ENCODE measurements around the gene PRKCH.

PRKCH gene

DNA sequence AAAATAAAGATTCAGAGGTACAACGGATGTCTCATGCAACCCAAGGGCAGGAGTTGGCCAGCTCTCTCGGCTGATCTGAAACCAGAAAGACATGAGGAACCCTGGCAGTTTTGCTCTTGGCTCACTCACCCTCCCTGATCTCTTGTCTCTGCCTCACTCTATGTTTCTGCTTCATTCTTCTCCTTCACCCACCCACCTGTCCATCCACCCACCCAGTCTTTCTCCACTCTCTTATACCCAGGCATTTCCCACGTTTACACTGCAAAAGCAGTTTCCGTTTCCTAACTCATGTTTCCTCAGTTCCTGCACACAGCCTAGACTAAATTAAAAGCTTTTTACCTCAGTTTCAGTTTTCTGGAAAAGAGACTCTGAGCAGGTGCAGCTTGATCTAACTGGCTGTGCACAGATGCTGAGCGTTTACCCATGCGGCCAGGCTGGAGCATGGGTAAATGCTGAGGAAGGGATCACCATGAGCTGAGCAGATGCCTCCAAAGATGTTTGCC, 157.6 kb downstream of the PRKCH start:
- DNase-seq, result peak; percentile 34

DNA sequence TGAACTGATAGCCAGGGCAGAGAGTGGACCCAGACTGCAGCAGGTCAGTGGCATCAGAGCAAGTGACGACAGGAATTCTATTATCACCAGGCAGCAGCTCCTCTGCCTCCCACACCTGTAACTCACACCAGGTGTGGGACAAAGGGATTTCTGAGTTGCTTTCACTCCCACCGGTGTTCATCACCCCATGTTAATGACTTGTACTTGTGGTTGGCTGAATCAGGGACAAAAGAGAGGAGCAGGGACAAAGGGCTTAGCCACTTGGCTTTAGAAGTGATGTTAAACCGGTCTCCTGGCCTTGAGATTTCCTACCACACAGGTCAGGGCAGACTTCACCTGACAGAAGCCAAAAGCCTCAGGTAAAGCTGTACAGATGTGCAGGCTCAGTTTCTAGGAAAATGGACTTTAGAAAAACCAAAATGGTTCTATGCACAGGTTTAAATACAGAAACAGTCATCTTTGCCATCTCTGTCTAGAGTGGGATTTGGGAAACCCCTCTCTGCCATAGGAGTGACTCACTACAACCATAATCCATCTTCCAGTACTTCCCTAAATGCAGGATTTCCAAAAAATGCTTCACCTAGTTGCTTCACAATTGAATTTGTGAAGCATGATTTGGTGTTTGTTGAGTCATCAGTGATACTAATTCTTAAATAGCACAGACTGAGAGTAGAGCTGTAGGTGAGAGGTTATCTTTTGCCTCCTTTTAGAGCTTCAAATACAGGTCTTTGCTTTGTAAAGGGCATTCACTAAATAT, 158.5 kb downstream of the PRKCH start:
- no peak for DNase-seq

DNA sequence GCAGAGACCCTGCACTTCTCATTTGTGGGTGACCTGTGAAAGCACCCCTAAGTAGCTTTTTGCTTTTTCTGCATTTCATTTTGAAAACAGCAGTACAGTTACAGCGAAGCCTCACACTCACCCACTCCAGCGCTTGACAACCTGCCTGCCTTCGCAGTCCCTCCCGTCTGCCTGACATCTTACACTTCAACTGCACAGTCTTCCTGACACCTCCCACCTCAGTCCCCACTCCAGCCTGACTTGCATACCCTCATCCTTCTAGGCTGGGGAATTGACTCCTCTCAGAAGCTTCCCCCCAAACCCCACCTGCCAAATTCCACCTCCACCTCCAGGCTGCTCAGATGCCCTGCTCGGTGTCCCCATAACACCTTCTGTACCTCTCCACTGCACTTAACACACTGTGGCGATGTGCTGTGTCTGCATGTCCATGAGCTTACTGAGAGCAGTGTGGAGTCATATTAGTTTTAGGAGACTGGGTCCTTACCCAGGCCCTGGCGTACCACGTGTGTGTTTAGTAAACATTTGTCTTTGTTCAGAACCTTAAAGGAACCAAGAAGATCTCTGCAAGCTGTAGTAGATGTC, 159.4 kb downstream of the PRKCH start:
- DNase-seq, result no peak

DNA sequence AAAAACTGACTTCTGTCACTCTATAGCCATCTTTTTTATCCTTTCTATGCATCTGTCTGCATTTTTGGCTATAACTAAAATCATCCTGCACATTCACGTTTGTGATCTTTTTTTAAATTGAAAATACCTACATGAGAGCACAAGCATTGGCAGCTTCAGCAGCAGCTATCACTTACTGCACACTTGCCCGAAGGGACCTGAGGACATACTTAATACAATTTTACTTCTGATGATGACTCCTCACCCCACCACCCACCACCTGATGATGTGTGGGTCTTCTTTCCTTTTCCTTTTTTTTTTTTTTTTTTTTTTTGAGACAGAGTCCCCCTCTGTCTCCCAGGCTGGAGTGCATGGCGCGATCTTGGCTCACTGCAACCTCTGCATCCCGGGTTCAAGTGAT, 160.3 kb downstream of the PRKCH start:
- DNase-seq, result no peak

DNA sequence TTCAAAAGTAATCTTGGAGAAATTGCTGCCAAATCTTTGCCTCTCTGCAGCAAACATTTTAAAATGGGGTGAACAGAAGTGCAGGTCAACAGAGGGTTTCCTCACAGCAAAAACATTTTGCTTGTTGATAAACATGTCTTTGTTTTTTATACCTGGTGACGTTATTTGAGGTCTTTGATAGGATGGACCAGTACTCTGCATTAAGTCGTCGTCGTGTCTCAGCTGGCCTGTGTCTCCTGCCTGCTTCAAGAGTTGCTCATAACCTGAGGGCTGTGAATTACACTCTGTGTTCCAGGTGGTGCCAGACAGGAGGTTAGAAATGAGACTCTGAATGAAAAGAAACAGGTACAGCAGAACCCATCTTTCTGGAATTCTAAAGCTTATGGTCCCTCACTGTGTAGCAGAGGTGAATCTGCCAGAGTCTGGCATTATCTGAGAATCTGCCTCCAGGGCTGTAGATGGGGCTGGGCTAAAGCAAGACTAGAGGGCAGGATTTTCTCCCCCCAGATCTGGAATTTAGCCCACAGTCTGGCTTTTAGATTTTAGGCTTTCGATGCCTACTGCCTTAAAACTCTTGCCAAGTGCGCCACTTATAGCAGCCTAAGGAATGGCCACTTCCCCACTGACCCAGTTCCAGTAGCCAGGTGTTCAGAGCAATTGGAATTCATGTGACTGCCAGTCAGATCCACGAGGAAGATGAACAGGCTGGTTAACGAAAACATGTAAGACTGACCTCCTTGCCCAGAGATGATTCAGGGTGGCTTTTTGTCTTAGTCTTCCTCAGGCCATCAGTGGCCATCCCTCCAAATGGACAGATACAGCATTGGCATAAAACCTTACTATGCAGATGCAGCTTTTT, 161.2 kb downstream of the PRKCH start:
- DNase-seq, result no peak

DNA sequence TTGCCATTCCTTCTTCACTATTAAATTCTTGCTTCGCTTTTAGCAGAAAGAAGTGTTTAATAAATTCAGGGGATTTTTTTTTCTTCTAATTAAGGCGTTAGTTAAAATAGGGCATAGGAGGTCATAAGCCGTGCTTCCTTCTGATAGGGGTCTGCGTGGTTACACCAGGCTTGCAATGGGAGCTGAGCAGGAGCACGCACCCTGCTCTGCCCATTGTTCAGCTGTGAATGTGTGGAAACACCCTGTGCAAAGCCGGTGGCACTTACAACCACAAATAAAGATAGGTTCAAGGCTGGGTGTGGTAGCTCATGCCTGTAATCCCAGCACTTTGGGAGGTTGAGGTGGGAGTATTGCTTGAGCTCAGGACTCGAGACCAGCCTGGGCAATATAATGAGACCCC, 162.1 kb downstream of the PRKCH start:
- DNase-seq, result no peak

DNA sequence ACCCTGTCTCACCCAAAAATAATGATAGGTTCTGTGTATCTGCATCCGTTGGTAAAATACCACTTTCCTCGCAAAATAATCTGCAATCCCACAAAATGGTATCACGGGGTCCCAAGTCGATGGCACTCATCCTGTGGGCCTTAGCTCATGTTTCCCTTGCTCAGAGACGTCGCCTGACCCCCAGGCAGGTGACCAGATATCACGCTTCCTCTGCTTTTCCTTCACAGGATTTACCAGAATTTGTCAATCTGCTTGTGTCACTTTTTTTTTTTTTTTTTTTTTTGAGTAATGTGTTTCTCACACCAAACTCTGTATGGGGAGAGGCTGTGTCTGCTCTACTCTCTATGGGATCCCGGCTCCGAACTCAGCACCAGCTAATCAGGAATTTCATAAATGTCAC, 162.7 kb downstream of the PRKCH start:
- no peak for DNase-seq

DNA sequence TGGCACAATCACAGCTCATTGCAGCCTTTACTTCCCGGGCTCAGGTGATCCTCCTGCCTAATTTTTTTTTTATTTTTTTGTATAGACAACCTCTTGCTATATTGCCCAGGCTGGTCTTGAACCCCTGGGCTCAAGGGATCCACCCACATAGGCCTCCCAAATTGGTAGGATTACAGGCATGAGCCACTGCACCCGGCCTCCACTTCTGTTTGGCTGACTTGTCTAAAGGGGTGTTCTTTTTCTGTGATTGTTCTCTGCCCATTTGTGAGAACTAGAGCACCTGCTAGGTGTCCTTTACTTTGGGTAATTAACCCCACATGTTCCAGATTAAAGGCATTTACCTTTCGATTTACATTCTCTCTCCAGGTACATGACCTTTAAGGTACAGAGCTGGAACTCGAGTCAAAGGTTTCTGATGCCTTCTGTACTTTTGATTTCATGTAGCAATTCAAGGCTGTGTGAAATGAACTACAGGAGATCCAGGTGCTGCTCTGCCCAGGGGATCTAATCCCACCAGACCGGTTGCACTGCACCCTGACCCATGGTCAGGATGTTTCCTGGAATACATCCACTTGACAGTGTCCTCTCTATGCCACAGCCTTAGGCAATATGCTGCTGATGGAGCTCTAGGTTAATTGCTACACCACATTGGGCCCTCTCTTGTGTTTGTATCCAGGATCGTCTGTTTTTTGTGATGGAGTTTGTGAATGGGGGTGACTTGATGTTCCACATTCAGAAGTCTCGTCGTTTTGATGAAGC, 163.6 kb downstream of the PRKCH start:
- DNase-seq, result no peak

DNA sequence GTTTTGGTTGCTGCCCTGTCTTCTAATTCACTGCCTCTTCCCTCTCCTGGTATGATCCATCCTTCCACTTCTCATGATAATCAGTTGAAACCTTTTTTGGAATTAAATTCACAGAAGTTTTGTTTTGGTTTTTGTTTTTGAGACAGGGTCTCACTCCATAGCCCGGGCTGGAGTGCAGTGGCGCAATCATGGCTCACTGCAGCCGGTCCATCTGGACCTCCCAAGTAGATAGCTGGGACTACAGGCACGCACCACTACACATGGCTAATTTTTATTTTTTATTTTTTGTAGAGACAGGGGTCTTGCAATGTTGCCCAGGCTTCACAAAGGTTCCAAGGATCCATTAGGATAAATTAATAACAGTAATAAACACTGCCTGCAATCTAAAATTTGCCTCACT, 164.3 kb downstream of the PRKCH start:
- no peak for DNase-seq

DNA sequence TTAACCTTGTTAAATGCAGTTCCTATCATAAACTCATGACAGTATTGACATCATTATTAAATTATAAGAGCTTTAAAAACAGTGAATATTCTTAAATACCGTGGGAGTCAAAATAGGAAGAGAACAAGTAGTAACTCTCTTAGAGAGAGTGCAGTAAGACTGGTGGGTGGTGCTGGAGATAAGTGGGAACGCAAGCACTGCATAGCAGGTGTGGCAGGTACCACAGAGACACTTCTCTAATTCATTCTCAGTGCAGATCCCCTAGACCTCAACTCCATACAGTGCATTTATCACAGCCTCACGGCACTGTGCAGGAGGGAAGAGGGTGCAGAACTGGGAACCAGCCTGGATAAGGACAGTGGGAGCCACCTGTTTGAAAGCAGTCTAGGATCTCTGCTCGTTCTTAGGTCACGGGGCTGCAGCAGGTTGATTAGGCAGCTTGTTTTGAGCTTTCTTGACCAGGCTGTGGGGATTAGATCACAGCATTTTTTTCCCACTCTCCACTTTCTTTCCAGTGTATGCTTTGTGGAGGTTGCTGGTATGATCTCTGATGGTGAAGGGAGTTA, 165.6 kb downstream of the PRKCH start:
- no peak for DNase-seq

DNA sequence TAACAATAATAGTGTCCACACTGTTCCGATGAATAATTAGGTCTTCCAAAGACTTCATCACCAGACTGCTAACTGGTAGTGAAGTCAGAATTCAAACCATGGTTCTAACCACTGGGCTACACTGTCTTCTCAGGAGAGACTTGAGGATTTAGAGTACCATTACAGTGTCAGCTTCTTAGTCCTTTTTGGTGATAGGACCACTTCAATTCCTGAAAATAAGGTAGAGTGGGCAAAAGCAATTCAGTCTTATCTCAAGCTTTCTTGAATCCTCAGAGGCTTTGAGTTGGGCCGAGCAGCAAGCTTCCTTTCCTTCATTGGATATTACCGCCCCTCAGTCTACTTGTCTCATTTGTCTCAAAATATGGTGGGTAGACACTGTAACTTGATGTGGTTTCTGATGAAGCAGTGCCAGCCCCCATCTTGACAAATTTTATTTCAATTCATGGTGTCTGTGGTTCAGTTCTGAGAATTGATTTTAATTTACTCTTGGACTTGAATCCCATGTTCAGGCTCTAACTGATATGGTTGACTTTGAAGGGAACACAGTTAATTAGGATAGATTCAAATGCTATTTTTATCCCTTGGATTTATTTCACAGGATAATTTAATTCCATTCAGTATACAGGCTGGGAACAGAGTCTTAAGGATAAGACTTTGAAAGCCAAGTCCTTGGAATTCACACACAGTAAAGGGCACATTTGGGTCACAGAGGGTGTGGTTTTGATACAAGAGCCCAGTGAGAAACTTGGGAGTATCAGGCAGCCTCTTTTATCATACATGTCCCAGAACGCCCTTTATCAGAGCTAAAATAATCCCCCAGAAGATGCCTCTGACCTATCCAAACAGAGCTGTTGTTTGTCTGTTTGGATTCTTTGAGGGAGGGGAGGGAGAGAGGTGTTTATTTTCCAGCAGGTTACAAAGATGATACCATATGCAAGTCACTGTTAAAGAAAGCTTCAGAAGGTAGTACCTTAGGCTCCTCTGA, 167.3 kb downstream of the PRKCH start:
- DNase-seq, result no peak

DNA sequence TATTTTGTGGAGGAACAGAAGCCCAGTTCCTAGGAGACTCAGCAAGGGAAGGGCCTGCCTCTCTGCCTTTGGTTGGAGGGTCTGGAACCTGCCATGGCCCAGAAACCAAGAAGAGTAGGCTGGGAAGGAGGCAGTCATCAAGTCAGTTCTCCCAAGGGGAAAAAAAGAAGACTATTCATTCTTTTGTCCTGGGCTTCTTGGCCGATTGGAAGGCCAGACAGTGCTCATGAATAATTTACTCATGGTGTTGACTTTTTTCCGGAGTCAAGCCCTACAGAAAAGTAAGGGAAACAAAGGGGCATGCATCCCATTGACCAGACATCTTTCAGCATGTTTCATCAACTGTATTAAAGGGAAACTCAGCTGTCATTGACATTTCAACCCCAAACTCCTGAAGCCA, 168.1 kb downstream of the PRKCH start:
- DNase-seq, result no peak

DNA sequence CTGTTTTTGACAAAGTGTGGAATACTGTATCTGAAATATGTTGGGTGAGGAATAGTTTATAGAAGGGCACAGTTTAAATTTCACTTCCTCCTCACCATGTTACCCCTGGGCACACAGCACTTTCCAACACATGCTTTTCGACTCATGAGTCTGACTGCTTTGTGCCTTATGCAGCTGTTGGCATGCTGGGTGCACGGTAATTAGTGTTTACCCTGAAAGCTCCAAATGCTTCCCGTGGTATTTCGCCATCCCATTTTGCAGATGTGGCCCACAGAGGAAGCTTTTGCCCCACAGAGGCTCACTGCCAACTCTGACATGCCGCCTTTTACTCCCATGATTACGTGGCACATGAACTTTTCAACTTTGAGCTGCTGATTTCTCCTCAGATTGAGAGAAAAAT, 168.6 kb downstream of the PRKCH start:
- DNase-seq, result no peak

DNA sequence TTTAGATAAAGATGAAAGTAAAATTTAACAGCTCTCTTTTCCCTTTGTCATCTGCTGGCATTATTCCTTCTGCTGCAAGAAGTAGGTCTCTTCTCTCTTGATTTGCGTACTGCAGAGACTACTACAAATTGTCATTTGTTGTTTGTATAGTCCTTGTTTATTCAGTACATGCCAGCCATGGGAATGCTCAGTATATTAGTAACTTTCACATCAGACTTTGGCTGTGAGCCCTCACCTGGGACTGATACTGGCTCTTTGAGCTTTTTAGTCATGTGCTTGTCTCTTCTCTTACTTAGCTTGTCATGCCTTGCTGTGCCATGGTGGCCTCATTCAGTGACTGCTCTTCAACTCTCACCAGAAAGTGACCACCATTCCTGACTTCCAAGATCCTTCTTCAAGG, 169.8 kb downstream of the PRKCH start:
- DNase-seq, result no peak

DNA sequence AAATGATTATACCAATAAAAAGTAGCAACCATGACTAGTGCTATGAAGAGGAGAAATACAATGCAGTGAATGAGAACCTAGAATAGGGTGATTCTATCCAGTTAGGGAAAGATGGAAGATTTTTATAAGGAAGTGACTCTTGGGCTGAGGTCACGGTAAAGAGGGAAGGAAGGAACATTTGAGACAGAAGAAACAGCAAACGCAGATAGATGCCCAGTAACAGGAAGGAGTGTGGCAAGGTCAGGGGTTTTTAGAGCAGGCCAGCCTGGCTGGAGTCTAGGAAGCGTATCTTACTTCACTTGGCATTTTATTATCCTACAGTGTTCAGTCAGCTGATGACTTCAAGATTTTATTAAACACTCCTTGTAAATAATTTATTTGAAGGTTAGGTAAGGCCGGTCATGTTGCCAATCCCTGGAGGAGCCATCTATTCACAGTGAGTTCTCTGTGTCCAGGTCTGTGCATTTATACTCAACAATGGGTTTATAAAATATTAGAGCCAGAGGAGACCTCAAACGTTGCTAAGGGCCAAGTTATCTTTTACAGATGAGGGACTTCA, 170.6 kb downstream of the PRKCH start:
- DNase-seq, result no peak

DNA sequence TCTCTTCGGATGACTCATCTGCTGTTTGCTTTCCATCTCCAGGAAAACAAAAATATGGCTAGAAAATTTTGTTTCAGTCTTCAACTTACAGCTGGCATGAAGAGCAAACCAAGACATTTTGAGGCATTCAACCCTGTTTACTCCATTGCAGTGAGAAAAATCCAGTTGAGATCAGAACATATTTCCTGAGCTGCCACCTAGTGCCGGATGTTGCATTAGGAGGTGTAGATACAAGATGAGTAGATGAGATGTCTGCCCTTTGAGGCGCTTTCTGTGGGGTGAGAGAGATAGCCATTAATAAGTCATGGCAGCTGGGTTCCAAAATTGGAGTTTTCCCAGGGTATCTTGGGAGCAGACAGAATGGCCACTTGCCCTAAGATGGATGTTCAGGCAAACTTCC, 171.1 kb downstream of the PRKCH start:
- DNase-seq, result no peak

DNA sequence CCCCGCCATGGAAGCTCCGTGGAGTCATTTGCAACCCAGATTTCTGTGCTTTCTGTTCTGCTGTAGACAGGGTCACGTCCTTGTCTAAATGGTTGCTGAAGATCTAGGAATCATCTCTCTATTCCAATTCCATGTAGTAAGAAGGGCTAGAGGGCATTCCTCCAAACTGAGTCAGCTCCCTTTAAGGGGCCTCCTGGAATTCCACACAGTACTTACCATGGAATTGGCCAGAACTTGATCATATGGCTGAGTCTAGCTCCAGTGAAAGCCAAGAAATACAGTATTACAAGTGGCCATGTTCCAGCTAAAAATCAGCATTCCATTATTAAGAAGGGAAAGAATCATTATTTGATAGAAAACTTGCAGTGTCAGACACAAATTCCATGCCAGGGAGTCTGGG, 171.9 kb downstream of the PRKCH start:
- DNase-seq, result no peak

DNA sequence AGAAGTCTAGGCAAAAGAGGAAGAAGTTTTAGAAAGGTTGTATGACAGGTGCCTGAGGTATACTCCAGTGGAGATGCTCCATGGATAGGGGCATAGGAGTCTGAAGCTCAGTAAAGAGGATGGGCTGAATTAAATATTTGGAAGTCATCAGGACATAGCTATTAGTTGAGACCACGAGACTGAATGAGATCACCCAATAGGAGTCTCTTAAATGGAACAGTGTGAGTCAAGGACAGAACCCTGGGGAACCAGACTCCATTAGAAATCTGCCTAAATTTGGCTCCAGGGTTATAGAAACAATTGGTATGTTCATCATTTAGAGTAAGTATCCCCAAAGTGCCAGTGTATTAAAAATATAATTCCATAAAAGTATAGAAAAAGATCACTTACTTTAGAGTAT, 172.6 kb downstream of the PRKCH start:
- DNase-seq, result no peak

DNA sequence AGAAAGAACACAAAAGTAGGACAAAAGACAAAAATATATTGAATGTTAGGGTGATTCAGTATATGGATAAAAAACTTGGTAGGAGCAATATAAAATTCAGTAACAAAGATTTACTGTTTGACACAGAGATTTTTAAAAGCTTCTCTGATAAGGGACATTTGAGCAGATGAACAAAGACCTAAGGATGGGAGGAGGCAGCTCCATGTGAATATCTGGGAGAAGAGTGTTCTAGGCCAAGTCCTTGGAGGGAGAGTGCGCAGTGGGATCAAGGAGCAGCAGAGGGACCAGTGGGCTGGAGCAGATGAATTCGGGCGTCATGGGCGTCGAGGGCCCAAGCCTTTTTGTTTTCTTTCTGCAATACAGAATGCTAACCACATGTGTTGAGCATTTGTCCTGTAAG, 174.4 kb downstream of the PRKCH start:
- DNase-seq, result no peak

DNA sequence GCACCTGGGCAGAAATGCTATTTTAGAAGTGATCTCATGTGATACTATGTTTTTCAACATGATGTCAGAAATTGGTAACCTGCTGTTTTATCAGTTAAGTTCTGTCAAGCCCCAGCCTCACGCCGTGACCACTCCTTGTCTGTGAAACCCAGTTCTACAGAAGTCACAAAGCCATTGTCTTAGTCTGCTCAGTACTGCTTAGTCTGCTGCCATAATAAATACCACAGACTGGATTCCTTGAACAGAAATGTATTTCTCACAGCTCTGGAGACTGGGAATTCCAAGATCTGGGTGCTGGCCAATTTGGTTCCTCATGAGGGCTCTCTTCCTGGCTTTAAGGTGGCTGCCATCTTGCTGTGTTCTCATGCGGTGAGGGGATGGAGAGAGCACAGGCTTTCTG, 176.9 kb downstream of the PRKCH start:
- no peak for DNase-seq

DNA sequence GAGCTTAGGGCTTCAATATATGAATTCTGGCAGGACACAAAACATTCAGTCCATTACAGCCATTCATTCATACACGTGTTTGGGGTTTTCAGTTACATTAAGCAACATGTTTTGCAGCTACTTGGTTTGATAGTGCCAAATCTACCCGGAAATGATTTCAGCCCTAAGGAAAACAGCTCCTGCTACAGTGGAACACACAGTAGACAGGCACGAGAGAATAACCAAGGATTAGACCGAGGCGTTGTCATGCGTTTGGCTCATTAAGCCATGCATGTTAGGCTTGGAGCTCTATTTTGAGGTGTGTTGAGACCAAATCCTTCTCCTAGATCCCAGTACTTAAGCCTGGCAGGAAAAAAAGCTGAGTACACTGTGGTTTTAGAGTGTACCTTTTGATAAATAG, 177.4 kb downstream of the PRKCH start:
- no peak for DNase-seq

All from stimulated activated naive CD4-positive, alpha-beta T cell treated with Interleukin-2 at 50 U/mL for 16 hours (primary cell).